Mesenchymal stem cell (in vitro differentiated cells and primary cell): ENCODE data around the gene LAMC2.

Source experiments
- DNase-seq: peaks from one replicate; pipeline ENCODE4 v3.0.0-alpha.2; 2013
- H2AFZ ChIP-seq: one replicate; pipeline ENCODE4 v1.6.1; 2013; ENCODE audit warnings: low read depth, mild to moderate bottlenecking, control low read depth, inconsistent platforms, low read length, moderate library complexity
- H2AK5ac ChIP-seq: 2 replicates; pipeline ENCODE4 v1.6.1; 2013; ENCODE audit warnings: low read length, moderate library complexity, mild to moderate bottlenecking, inconsistent platforms; ENCODE audit not compliant: severe bottlenecking
- H2BK120ac ChIP-seq: one replicate; pipeline ENCODE4 v1.6.1; 2013; ENCODE audit warnings: low read depth, mild to moderate bottlenecking, inconsistent platforms, low read length, moderate library complexity
- H2BK12ac ChIP-seq, 2 experiments: one replicate each; pipeline ENCODE4 v1.6.1; 2013; ENCODE audit warnings: inconsistent platforms in 2 of 2, low read length in 2 of 2, mild to moderate bottlenecking in 2 of 2, moderate library complexity in 2 of 2, control low read depth in 1 of 2
- H2BK15ac ChIP-seq: one replicate; pipeline ENCODE4 v1.6.1; 2013; ENCODE audit warnings: mild to moderate bottlenecking, low read depth, inconsistent platforms; ENCODE audit not compliant: poor library complexity, severe bottlenecking
- H2BK5ac ChIP-seq: 2 replicates; pipeline ENCODE4 v1.6.1; 2013; ENCODE audit warnings: low read depth, mild to moderate bottlenecking, low read length, control low read depth, inconsistent platforms; ENCODE audit not compliant: poor library complexity, severe bottlenecking
- H3K14ac ChIP-seq, 2 experiments: one replicate each; pipeline ENCODE4 v1.6.1; 2013; ENCODE audit warnings: inconsistent platforms in 2 of 2, low read length in 2 of 2, control low read depth in 1 of 2, mild to moderate bottlenecking in 1 of 2, moderate library complexity in 1 of 2
- H3K18ac ChIP-seq, 2 experiments: one replicate each; pipeline ENCODE4 v1.6.1; 2013; ENCODE audit warnings: inconsistent platforms in 2 of 2, low read length in 2 of 2, control low read depth in 1 of 2, low read depth in 1 of 2, mild to moderate bottlenecking in 1 of 2
- H3K23ac ChIP-seq, 2 experiments: one replicate each; pipeline ENCODE4 v1.6.1; 2013; ENCODE audit warnings: inconsistent platforms in 2 of 2, low read length in 2 of 2, mild to moderate bottlenecking in 2 of 2, moderate library complexity in 2 of 2, control low read depth in 1 of 2
- H3K27ac ChIP-seq: 2 replicates; pipeline ENCODE4 v1.5.1; 2013; ENCODE audit warnings: mild to moderate bottlenecking, moderate library complexity, low read length, control low read depth, inconsistent platforms; ENCODE audit not compliant: poor library complexity, severe bottlenecking
- H3K27me3 ChIP-seq, 2 experiments: 2 replicates each; pipeline versions ENCODE4 v1.6.1 to v1.7.0; 2013; ENCODE audit warnings: low read length in 2 of 2, mild to moderate bottlenecking in 2 of 2, moderate library complexity in 2 of 2, control low read depth in 1 of 2, inconsistent platforms in 1 of 2; ENCODE audit not compliant: control insufficient read depth in 1 of 2, insufficient read depth in 1 of 2
- H3K36me3 ChIP-seq, 2 experiments: 2 replicates each; pipeline versions ENCODE4 v1.6.1 to v1.7.0; 2013; ENCODE audit warnings: low read length in 2 of 2, control low read depth in 1 of 2, inconsistent platforms in 1 of 2, low read depth in 1 of 2, mild to moderate bottlenecking in 1 of 2; ENCODE audit not compliant: insufficient read depth in 2 of 2, control insufficient read depth in 1 of 2
- H3K4ac ChIP-seq, 2 experiments: one replicate each; pipeline ENCODE4 v1.6.1; 2013; ENCODE audit warnings: inconsistent platforms in 2 of 2, low read length in 2 of 2, mild to moderate bottlenecking in 2 of 2, moderate library complexity in 2 of 2, control low read depth in 1 of 2, low read depth in 1 of 2
- H3K4me1 ChIP-seq: 2 replicates; pipeline ENCODE4 v1.6.1; 2013; ENCODE audit warnings: low read depth, low read length, control low read depth; ENCODE audit not compliant: control insufficient read depth, insufficient read depth
- H3K4me2 ChIP-seq: 2 replicates; pipeline ENCODE4 v1.6.1; 2013; ENCODE audit warnings: low read length, mild to moderate bottlenecking, inconsistent platforms; ENCODE audit not compliant: poor library complexity, severe bottlenecking
- H3K4me3 ChIP-seq, 2 experiments: 2 replicates each; pipeline versions ENCODE4 v1.5.1 to v1.7.0; 2013; ENCODE audit warnings: low read length in 2 of 2, mild to moderate bottlenecking in 2 of 2, control low read depth in 1 of 2, low read depth in 1 of 2; ENCODE audit not compliant: insufficient read depth in 1 of 2
- H3K79me1 ChIP-seq: replicated peaks from 2 replicates; pipeline ENCODE4 v1.6.1; 2013; ENCODE audit warnings: mild to moderate bottlenecking, control low read depth, low read length, inconsistent platforms; ENCODE audit not compliant: poor library complexity, severe bottlenecking
- H3K9ac ChIP-seq: 2 replicates; pipeline ENCODE4 v1.7.0; 2013; ENCODE audit warnings: mild to moderate bottlenecking, low read length, moderate library complexity
- H3K9me3 ChIP-seq: 2 replicates; pipeline ENCODE4 v1.7.0; 2013; ENCODE audit warnings: mild to moderate bottlenecking, low read length; ENCODE audit not compliant: control insufficient read depth
- H4K8ac ChIP-seq: one replicate; pipeline ENCODE4 v1.6.1; 2013; ENCODE audit warnings: inconsistent platforms, mild to moderate bottlenecking, low read length, moderate library complexity
- H4K91ac ChIP-seq: one replicate; pipeline ENCODE4 v1.6.1; 2013; ENCODE audit warnings: mild to moderate bottlenecking, low read length, inconsistent platforms
- WGBS: methylation state at CpG from one replicate; pipeline ENCODE4 v1.1.7; 2013; ENCODE audit warnings: mixed read lengths; 5-methylcytosine and 5-hydroxymethylcytosine counted together

LAMC2 gene

DNA sequence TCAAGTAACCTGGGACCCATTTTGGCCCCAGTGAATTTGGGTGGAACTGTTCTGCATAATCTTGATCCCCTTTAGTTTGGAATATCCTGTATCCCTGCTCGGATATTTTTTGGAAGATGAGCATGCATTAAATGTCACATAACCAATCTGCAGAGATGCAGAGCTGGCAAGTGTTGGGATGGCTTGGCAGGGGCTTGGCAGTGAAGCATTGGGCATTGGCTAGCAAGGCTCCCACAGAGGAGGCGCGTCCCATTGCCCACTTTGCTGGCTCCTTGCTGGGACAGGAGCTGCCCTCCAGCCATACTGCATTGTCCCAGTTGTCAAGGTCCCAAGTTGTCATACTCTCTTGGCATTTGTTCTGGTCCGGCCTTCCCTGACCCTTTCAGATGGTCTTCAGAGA, 29.9 kb downstream of the LAMC2 start:
- Histone ChIP-seq H3K4me1 (peaks cover 2% of the 10 kb centered on the region), H3K18ac (no peak overlapping the region), H3K4me3 (no peak overlapping the region), H3K9me3 (no peaks in the 10 kb centered on the region), H3K79me1 (no peaks in the 10 kb centered on the region), H4K8ac (no peak overlapping the region), H2AFZ (no peak overlapping the region), H3K23ac (no peak overlapping the region), H3K9ac (no peak overlapping the region), H3K4me2 (no peak overlapping the region), H2BK12ac (no peak overlapping the region), H3K14ac (no peak overlapping the region), H3K27me3 (no peaks in the 10 kb centered on the region), H3K27ac (no peak overlapping the region), H2BK120ac (no peak overlapping the region), H3K4ac (no peak overlapping the region), H2AK5ac (no peak overlapping the region), H3K36me3 (no peaks in the 10 kb centered on the region), H2BK5ac (no peak overlapping the region), H2BK15ac (no peak overlapping the region), H4K91ac (no peak overlapping the region)
- no peak for DNase-seq
- 87% methylated on average over 4 of the region's 4 CpGs for WGBS

DNA sequence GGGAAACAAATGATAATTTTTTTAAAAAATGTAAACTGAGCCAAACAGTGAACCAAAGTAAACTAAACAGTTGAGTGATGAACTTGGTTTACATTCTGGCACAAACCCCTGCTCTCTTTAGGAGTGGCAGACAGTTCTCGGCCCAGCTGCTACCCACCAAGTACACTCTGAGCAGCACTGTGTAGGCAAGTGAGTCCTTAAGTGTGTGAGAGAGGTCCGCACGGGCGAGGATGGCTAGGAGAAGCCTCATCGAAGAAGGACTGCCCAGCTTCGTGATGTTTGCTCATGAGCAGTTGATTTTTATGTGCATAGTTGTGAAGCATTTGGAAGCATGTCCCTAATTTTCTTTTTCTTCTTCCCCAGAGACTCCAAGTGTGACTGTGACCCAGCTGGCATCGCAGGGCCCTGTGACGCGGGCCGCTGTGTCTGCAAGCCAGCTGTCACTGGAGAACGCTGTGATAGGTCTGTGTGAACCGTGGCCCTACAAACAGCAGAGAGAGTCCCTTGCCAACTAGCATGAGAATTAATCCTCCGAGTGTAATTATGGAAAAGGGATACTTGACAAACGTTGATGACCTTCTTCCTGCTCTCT, 32.1 kb downstream of the LAMC2 start:
- no peaks in the 10 kb centered on the region for H3K79me1 ChIP-seq
- H2AK5ac ChIP-seq: no peak overlapping the region
- H4K8ac ChIP-seq: peak overlapping the region; percentile 75
- H3K18ac ChIP-seq: no peak overlapping the region
- H3K9ac ChIP-seq: no peak overlapping the region
- no peaks in the 10 kb centered on the region for H3K27me3 ChIP-seq
- H3K9me3 ChIP-seq: no peaks in the 10 kb centered on the region
- DNase-seq: no peak
- no peak overlapping the region for H2BK120ac ChIP-seq
- H3K36me3 ChIP-seq: no peaks in the 10 kb centered on the region
- peak overlapping the region; percentile 31 for H2BK15ac ChIP-seq
- H3K4me3 ChIP-seq: no peak overlapping the region
- H3K4me1 ChIP-seq: peaks cover 2% of the 10 kb centered on the region
- H4K91ac ChIP-seq: no peak overlapping the region
- no peak overlapping the region for H3K23ac ChIP-seq
- no peak overlapping the region for H3K27ac ChIP-seq
- H3K4me2 ChIP-seq: no peak overlapping the region
- H2BK12ac ChIP-seq: no peak overlapping the region
- H2AFZ ChIP-seq: no peak overlapping the region
- no peak overlapping the region for H3K4ac ChIP-seq
- H3K14ac ChIP-seq: no peak overlapping the region
- no peak overlapping the region for H2BK5ac ChIP-seq
- 89% methylated on average over 12 of the region's 14 CpGs for WGBS

DNA sequence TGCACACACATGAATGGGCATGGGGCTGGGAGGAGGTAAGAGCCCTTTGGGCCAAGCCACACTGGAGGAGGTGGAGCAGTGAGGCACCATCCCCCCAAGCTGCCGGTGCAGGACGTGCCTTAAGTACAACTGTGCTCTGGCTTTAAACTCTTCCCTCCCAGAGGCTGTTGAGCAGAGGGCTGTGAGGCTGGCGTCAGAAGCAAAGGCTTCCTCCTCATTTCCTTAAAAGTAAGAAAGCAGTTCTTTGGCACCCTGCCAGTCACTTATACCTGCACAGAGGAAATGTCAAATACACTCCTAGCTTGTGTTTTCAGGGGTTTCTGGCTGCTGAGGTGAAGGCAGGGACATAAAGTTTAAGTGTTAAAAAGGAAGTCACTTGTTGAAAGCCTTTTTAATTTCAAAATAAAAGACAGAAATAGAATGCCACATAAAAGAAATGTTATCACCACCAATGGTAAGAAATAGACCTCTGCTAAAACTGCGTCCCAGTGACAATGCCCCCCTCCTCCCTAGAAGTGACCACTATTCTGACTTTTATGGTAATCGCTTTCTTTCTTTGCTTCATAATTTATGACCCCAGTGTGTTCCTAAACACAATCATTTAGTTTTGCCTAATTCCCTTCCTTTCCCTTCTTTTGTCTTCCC, 33.0 kb downstream of the LAMC2 start:
- H3K27ac ChIP-seq: no peak overlapping the region
- no peaks in the 10 kb centered on the region for H3K9me3 ChIP-seq
- H3K9ac ChIP-seq: no peak overlapping the region
- DNase-seq: peak; percentile 7
- H3K27me3 ChIP-seq: no peaks in the 10 kb centered on the region
- no peak overlapping the region for H3K4me3 ChIP-seq
- H3K79me1 ChIP-seq: no peaks in the 10 kb centered on the region
- no peaks in the 10 kb centered on the region for H3K36me3 ChIP-seq
- H3K14ac ChIP-seq: no peak overlapping the region
- H4K8ac ChIP-seq: no peak overlapping the region
- peaks cover 2% of the 10 kb centered on the region for H3K4me1 ChIP-seq
- H2AFZ ChIP-seq: no peak overlapping the region
- H4K91ac ChIP-seq: no peak overlapping the region
- H3K23ac ChIP-seq: no peak overlapping the region
- H3K4me2 ChIP-seq: no peak overlapping the region
- H2BK120ac ChIP-seq: no peak overlapping the region
- H2BK15ac ChIP-seq: no peak overlapping the region
- no peak overlapping the region for H3K4ac ChIP-seq
- no peak overlapping the region for H2BK5ac ChIP-seq
- H2AK5ac ChIP-seq: no peak overlapping the region
- 37% methylated on average over 5 of the region's 5 CpGs for whole genome bisulfite sequencing
- no peak overlapping the region for H3K18ac ChIP-seq
- no peak overlapping the region for H2BK12ac ChIP-seq

DNA sequence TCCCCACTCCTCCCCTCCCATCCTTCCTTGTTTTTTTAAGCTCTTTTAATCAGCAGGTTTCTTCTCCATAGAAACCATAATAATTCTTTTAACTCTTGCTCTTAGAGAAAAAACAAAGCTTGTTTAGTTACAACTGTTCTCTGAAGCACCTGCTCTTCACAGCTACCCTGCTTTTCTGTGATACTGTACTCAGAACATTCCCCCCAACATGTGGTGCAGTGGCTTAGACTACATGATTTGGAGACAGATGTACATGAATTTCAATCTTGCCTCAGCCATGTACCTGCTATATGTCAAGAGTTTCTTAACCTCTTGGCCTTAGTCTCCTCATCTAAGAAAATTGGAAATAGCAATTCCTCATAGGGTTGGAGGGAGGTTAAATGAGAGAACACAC, 33.5 kb downstream of the LAMC2 start:
- Histone ChIP-seq H3K14ac (no peak overlapping the region), H2BK5ac (no peak overlapping the region)

More for the DNA sequence above, 33.5 kb downstream of the LAMC2 start:
- Histone ChIP-seq H3K4me3 (no peak overlapping the region), H3K18ac (no peak overlapping the region), H3K27me3 (no peaks in the 10 kb centered on the region), H4K91ac (no peak overlapping the region), H3K27ac (no peak overlapping the region), H3K4me2 (no peak overlapping the region), H3K79me1 (no peaks in the 10 kb centered on the region), H3K9me3 (no peaks in the 10 kb centered on the region), H3K36me3 (no peaks in the 10 kb centered on the region), H2BK12ac (no peak overlapping the region), H2AFZ (no peak overlapping the region), H3K23ac (no peak overlapping the region), H2AK5ac (no peak overlapping the region), H4K8ac (no peak overlapping the region), H2BK15ac (no peak overlapping the region), H3K9ac (no peak overlapping the region), H3K4ac (no peak overlapping the region), H2BK120ac (no peak overlapping the region), H3K4me1 (peaks cover 2% of the 10 kb centered on the region)
- no peak for DNase-seq
